Vagina (tissue), 2 donors: Measurements from ENCODE around the gene IFNGR2.
"Not testable (repeated sequence)": the region's sequence is repeated elsewhere in the genome, so short reads cannot be mapped to it uniquely, and the experiment has no call there.

Experiments
- CTCF ChIP-seq, 3 experiments: fragments of 450-650 bp in 2 of 3; fragments of 200-600 bp in 1 of 3; sonication (generic) in 1 of 3; IDR thresholded peaks; one replicate each; pipeline ENCODE4 v1.5.1; 2017 to 2019; ENCODE audit warnings: antibody characterized with exemption in 3 of 3, mild to moderate bottlenecking in 2 of 3, moderate library complexity in 2 of 3
- POLR2A ChIP-seq, 2 donors: fragments of 450-650 bp; IDR thresholded peaks; one replicate each; pipeline ENCODE4 v1.6.1; 2017; ENCODE audit warnings: antibody characterized with exemption in 2 of 2, mild to moderate bottlenecking in 2 of 2, moderate library complexity in 2 of 2

DNA sequence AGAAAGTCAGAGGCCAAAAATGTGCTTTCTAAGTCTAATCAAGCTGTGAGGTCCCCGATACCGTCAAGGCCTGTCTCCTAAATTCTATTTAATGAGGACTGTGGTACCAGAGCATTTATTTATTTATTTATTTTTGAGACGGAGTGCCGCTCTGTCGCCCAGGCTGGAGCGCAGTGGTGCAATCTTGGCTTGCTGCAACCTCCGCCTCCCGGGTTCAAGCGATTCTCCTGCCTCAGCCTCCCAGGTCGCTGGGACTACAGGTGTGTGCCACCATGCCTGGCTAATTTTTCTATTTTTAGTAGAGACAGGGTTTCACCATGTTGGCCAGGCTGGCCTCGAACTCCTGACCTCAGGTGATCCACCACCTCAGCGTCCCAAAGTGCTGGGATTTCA is 9.2 kb downstream of the IFNGR2 start:
- not testable (repeated sequence) for TF ChIP-seq CTCF, POLR2A (IDR thresholded peaks at IDR 0.05)
